ENCODE data around the gene SHISAL1.

SHISAL1 gene

GRCh38 chr22:44211946-44212930 lies 100.5 kb downstream of the SHISAL1 start:
- Histone ChIP-seq H3K79me2 (no peaks in the 10 kb centered on the region), H3K9me3 (ENCODE audit: control insufficient read depth, low read length) (no peaks in the 10 kb centered on the region), H3K27me3 (ENCODE audit: control insufficient read depth, insufficient read depth, low read length) (no peaks in the 10 kb centered on the region), H3K4me1 (no peaks in the 10 kb centered on the region), H3K4me2 (ENCODE audit: low read length) (no peak overlapping the region), H2AFZ (no peak overlapping the region), H3K27ac (no peak overlapping the region), H3K36me3 (ENCODE audit: control insufficient read depth, insufficient read depth, low read length) (no peaks in the 10 kb centered on the region), H3K9ac (no peak overlapping the region), H3K4me3 (ENCODE audit: low read depth, low read length) (no peak overlapping the region)
- TF ChIP-seq CTCF (IDR thresholded peaks at IDR 0.05): no peak

GRCh38 chr22:44211256-44211945 lies 101.3 kb downstream of the SHISAL1 start:
- H3K79me2 ChIP-seq: no peaks in the 10 kb centered on the region
- no peaks in the 10 kb centered on the region for H3K27me3 ChIP-seq (ENCODE audit: control insufficient read depth, insufficient read depth, low read length)
- no peaks in the 10 kb centered on the region for H3K4me1 ChIP-seq
- no peaks in the 10 kb centered on the region for H3K9me3 ChIP-seq (ENCODE audit: control insufficient read depth, low read length)
- H3K4me2 ChIP-seq (ENCODE audit: low read length): no peak overlapping the region
- no peak overlapping the region for H3K9ac ChIP-seq
- no peak overlapping the region for H2AFZ ChIP-seq
- no peak overlapping the region for H3K4me3 ChIP-seq (ENCODE audit: low read depth, low read length)
- H3K27ac ChIP-seq: no peak overlapping the region
- no peaks in the 10 kb centered on the region for H3K36me3 ChIP-seq (ENCODE audit: control insufficient read depth, insufficient read depth, low read length)
- TF ChIP-seq CTCF (IDR thresholded peaks at IDR 0.05): no peak

- Histone ChIP-seq H3K4me2 (ENCODE audit: low read length) (no peak overlapping the region), H3K9ac (no peak overlapping the region), H3K4me3 (ENCODE audit: low read depth, low read length) (no peak overlapping the region), H3K27ac (no peak overlapping the region), H2AFZ (no peak overlapping the region), H3K27me3 (ENCODE audit: control insufficient read depth, insufficient read depth, low read length) (no peaks in the 10 kb centered on the region), H3K9me3 (ENCODE audit: control insufficient read depth, low read length) (no peaks in the 10 kb centered on the region), H3K4me1 (no peaks in the 10 kb centered on the region), H3K36me3 (ENCODE audit: control insufficient read depth, insufficient read depth, low read length) (no peaks in the 10 kb centered on the region), H3K79me2 (no peaks in the 10 kb centered on the region)
- TF ChIP-seq CTCF (IDR thresholded peaks at IDR 0.05): no peak
These were observed 102.0 kb downstream of the SHISAL1 start for GRCh38 chr22:44210722-44211121.

- H3K27ac ChIP-seq: no peak overlapping the region
- H3K36me3 ChIP-seq (ENCODE audit: control insufficient read depth, insufficient read depth, low read length): no peaks in the 10 kb centered on the region
- H3K4me1 ChIP-seq: no peaks in the 10 kb centered on the region
- H3K9ac ChIP-seq: no peak overlapping the region
- TF ChIP-seq CTCF (IDR thresholded peaks at IDR 0.05): no peak
- no peaks in the 10 kb centered on the region for H3K9me3 ChIP-seq (ENCODE audit: control insufficient read depth, low read length)
- H2AFZ ChIP-seq: no peak overlapping the region
- no peaks in the 10 kb centered on the region for H3K79me2 ChIP-seq
- no peak overlapping the region for H3K4me2 ChIP-seq (ENCODE audit: low read length)
- H3K27me3 ChIP-seq (ENCODE audit: control insufficient read depth, insufficient read depth, low read length): no peaks in the 10 kb centered on the region
- no peak overlapping the region for H3K4me3 ChIP-seq (ENCODE audit: low read depth, low read length)
These were observed 103.4 kb downstream of the SHISAL1 start for GRCh38 chr22:44209343-44209742.
